Smooth muscle cell (in vitro differentiated cells): ENCODE data around the gene FBXW8. TPM values are rescaled to one million over a fixed set of nuclear protein-coding genes. Genes with fewer than 3 reads are reported as not detected.
A peak's percentile ranks its signal among the peaks of the same experiment; 100 is the strongest.

ENCODE experiments used
- DNase-seq: peaks from one replicate; lab custom pipeline; 2025; ENCODE audit not compliant: unreplicated experiment; lab: John Stamatoyannopoulos, UW
- H2AFZ ChIP-seq: fragments of 200-600 bp; sonication (generic); 2 replicates; pipeline ENCODE4 v1.6.0; 2016; ENCODE audit warnings: antibody characterized with exemption, low read depth, mild to moderate bottlenecking
- H3F3A ChIP-seq: fragments of 200-600 bp; sonication (generic); 2 replicates; pipeline ENCODE4 v1.6.0; 2017; ENCODE audit warnings: antibody characterized with exemption, low read depth
- H3K27ac ChIP-seq: fragments of 200-600 bp; sonication (generic); 2 replicates; pipeline ENCODE4 v1.5.1; 2016; ENCODE audit warnings: low read depth, mild to moderate bottlenecking
- H3K27me3 ChIP-seq: fragments of 200-600 bp; sonication (generic); 2 replicates; pipeline ENCODE4 v1.6.1; 2016; ENCODE audit warnings: low read depth, mild to moderate bottlenecking
- H3K36me3 ChIP-seq: fragments of 200-600 bp; sonication (generic); 2 replicates; pipeline ENCODE4 v1.5.1; 2016; ENCODE audit warnings: low read depth
- H3K4me1 ChIP-seq: fragments of 200-600 bp; sonication (generic); 2 replicates; pipeline ENCODE4 v1.5.1; 2016; ENCODE audit warnings: low read depth
- H3K4me2 ChIP-seq: fragments of 200-600 bp; sonication (generic); 2 replicates; pipeline ENCODE4 v1.6.0; 2016; ENCODE audit warnings: mild to moderate bottlenecking
- H3K4me3 ChIP-seq: fragments of 200-600 bp; sonication (generic); 2 replicates; pipeline ENCODE4 v1.5.1; 2016; ENCODE audit warnings: mild to moderate bottlenecking
- H3K79me2 ChIP-seq: fragments of 200-600 bp; sonication (generic); 2 replicates; pipeline ENCODE4 v1.6.0; 2016; ENCODE audit warnings: low read depth, mild to moderate bottlenecking
- H3K9ac ChIP-seq: fragments of 200-600 bp; sonication (generic); 2 replicates; pipeline ENCODE4 v1.6.0; 2016; ENCODE audit warnings: low read depth
- H3K9me3 ChIP-seq: fragments of 200-600 bp; sonication (generic); replicated peaks from 2 replicates; pipeline ENCODE4 v1.5.1; 2016; ENCODE audit warnings: low read depth
- H4K20me1 ChIP-seq: fragments of 200-600 bp; sonication (generic); 2 replicates; pipeline ENCODE4 v1.6.0; 2016; ENCODE audit warnings: low read depth
- CTCF ChIP-seq: fragments of 200-600 bp; sonication (generic); IDR thresholded peaks from 2 replicates; pipeline ENCODE4 v1.5.1; 2017; ENCODE audit warnings: borderline replicate concordance, mild to moderate bottlenecking, antibody characterized with exemption; ENCODE audit not compliant: insufficient read depth, poor library complexity, severe bottlenecking
- WGBS: methylation state at CpG from one replicate; pipeline ENCODE4 v1.1.7; 2016; ENCODE audit warnings: low lambda C conversion rate; 5-methylcytosine and 5-hydroxymethylcytosine counted together
- polyA plus RNA-seq: library from polyadenylated mRNA; unstranded; fragments of >200 nt; fragmentation: Nextera tagmentation; extraction: Ambion mirVana; gene quantifications from 2 replicates; pipeline ENCODE4 v1.2.1, GENCODE V29; 2016
- total RNA-seq: library from RNA; depleted of rRNA; stranded (reverse); fragments of >200 nt; gene quantifications from 2 replicates; pipeline ENCODE4 v1.2.3, GENCODE V29; 2014

The FBXW8 gene
- total and polyA plus RNA-seq, 2 experiments from 2014 or later: 16.9 to 18.3 TPM

- H3K36me3 ChIP-seq: no peaks in the 10 kb centered on the region
- WGBS: 1% methylated on average over 43 of the region's 49 CpGs
- peaks cover 87% of the 10 kb centered on the region for H3K27me3 ChIP-seq
- peaks cover 27% of the 10 kb centered on the region for H3K4me1 ChIP-seq
- no peaks in the 10 kb centered on the region for H4K20me1 ChIP-seq
- H3K4me2 ChIP-seq: peak within 1 kb of the TSS; percentile 76
- no peaks in the 10 kb centered on the region for H3K9me3 ChIP-seq
- no peak for TF ChIP-seq CTCF
- DNase-seq: no peak
- H3K27ac ChIP-seq: no peak within 1 kb of the TSS
- H2AFZ ChIP-seq: no peak within 1 kb of the TSS
- H3K9ac ChIP-seq: no peak within 1 kb of the TSS
- H3K79me2 ChIP-seq: no peaks in the 10 kb centered on the region
- H3K4me3 ChIP-seq: peak within 1 kb of the TSS; percentile 35
- H3F3A ChIP-seq: no peaks in the 10 kb centered on the region
Measured at GRCh38 chr12:116881325-116881876, 29.3 kb upstream of the FBXW8 start, which contains the start of gene HRK. HRK (minus strand) TSS chr12:116881441; CDS start chr12:116881307, 134 bp downstream.

GRCh38 chr12:116881877-116882507, 28.8 kb upstream of the FBXW8 start:
- Histone ChIP-seq H3K9ac (no peak overlapping the region), H3K4me3 (no peak overlapping the region), H3K27ac (no peak overlapping the region), H3K36me3 (no peaks in the 10 kb centered on the region), H2AFZ (no peak overlapping the region), H3K4me2 (no peak overlapping the region), H3K79me2 (no peaks in the 10 kb centered on the region), H4K20me1 (no peaks in the 10 kb centered on the region), H3K4me1 (peaks cover 27% of the 10 kb centered on the region), H3F3A (no peaks in the 10 kb centered on the region), H3K27me3 (peaks cover 82% of the 10 kb centered on the region), H3K9me3 (no peaks in the 10 kb centered on the region)
- no peak for DNase-seq
- WGBS: 7% methylated on average over 29 of the region's 29 CpGs
- no peak for TF ChIP-seq CTCF

- Histone ChIP-seq H3K9ac (no peak overlapping the region), H2AFZ (no peak overlapping the region), H3K36me3 (no peaks in the 10 kb centered on the region), H3K79me2 (no peaks in the 10 kb centered on the region), H3K4me1 (peaks cover 27% of the 10 kb centered on the region), H3K4me3 (no peak overlapping the region), H4K20me1 (no peaks in the 10 kb centered on the region), H3K27me3 (peaks cover 82% of the 10 kb centered on the region), H3K27ac (no peak overlapping the region), H3F3A (no peaks in the 10 kb centered on the region), H3K9me3 (no peaks in the 10 kb centered on the region), H3K4me2 (no peak overlapping the region)
- no peak for DNase-seq
- 29% methylated on average over 6 of the region's 6 CpGs for WGBS
- TF ChIP-seq CTCF: peak; percentile 11
Measured at GRCh38 chr12:116882742-116883141, 28.0 kb upstream of the FBXW8 start.

- no peak overlapping the region for H3K9ac ChIP-seq
- H3F3A ChIP-seq: no peaks in the 10 kb centered on the region
- no peaks in the 10 kb centered on the region for H3K79me2 ChIP-seq
- H3K4me3 ChIP-seq: no peak overlapping the region
- no peak for TF ChIP-seq CTCF
- no peak overlapping the region for H2AFZ ChIP-seq
- H3K27me3 ChIP-seq: peaks cover 62% of the 10 kb centered on the region
- H3K9me3 ChIP-seq: no peaks in the 10 kb centered on the region
- no peak overlapping the region for H3K4me2 ChIP-seq
- H3K4me1 ChIP-seq: peaks cover 15% of the 10 kb centered on the region
- WGBS: 94% methylated on average over 3 of the region's 3 CpGs
- H4K20me1 ChIP-seq: no peaks in the 10 kb centered on the region
- no peaks in the 10 kb centered on the region for H3K36me3 ChIP-seq
- no peak overlapping the region for H3K27ac ChIP-seq
- DNase-seq: no peak
Measured at GRCh38 chr12:116884871-116885270, 25.9 kb upstream of the FBXW8 start.
